CD14-positive monocyte (primary cell): ENCODE results near the gene WDR43. TPM values are rescaled to one million over a fixed set of nuclear protein-coding genes. Genes with fewer than 3 reads are reported as not detected.

Source experiments
- DNase-seq, 3 donors: peaks; one replicate each; pipeline ENCODE4 v3.0.0-alpha.2; 2011 to 2022
- H2AFZ ChIP-seq: 2 replicates; pipeline ENCODE4 v1.6.0; 2012; ENCODE audit warnings: mild to moderate bottlenecking, low read depth, low read length, inconsistent platforms; ENCODE audit not compliant: insufficient read depth, poor library complexity, severe bottlenecking
- H3K27ac ChIP-seq, 2 donors: 1 replicate in 1 of 2; 2 replicates in 1 of 2; pipeline ENCODE4 v1.5.1; 2012 to 2013; ENCODE audit warnings: low read length in 2 of 2, control low read depth in 1 of 2, inconsistent platforms in 1 of 2, low read depth in 1 of 2, mild to moderate bottlenecking in 1 of 2
- H3K27me3 ChIP-seq, 2 donors: one replicate each; pipeline versions ENCODE4 v1.6.0 to v1.6.1; 2011 to 2013; ENCODE audit warnings: low read length in 2 of 2; ENCODE audit not compliant: control insufficient read depth in 2 of 2, insufficient read depth in 2 of 2
- H3K36me3 ChIP-seq, 2 donors: replicated peaks in 1 of 2; 1 replicate in 1 of 2; 2 replicates in 1 of 2; pipeline versions ENCODE4 v1.5.1 to v1.6.1; 2012 to 2013; ENCODE audit warnings: low read length in 2 of 2, control low read depth in 1 of 2, inconsistent platforms in 1 of 2, mild to moderate bottlenecking in 1 of 2; ENCODE audit not compliant: insufficient read depth in 2 of 2, control insufficient read depth in 1 of 2
- H3K4me1 ChIP-seq, 2 donors: 1 replicate in 1 of 2; 2 replicates in 1 of 2; pipeline versions ENCODE4 v1.5.1 to v1.6.1; 2012 to 2013; ENCODE audit warnings: low read length in 2 of 2, control low read depth in 1 of 2, inconsistent platforms in 1 of 2, mild to moderate bottlenecking in 1 of 2, moderate library complexity in 1 of 2; ENCODE audit not compliant: insufficient read depth in 2 of 2, control insufficient read depth in 1 of 2
- H3K4me2 ChIP-seq: replicated peaks from 2 replicates; pipeline ENCODE3; 2012; ENCODE audit warnings: low read length, moderate library complexity, mild to moderate bottlenecking; ENCODE audit not compliant: poor library complexity, severe bottlenecking; ENCODE audit errors: extremely low read depth
- H3K4me3 ChIP-seq, 3 experiments: fragments of 200-600 bp in 1 of 3; sonication (generic) in 1 of 3; replicated peaks in 1 of 3; 1 replicate in 2 of 3; 2 replicates in 1 of 3; pipeline ENCODE4 v1.5.1; 2011 to 2013; ENCODE audit warnings: low read length in 3 of 3, mild to moderate bottlenecking in 3 of 3, control low read depth in 2 of 3, low read depth in 2 of 3, inconsistent platforms in 1 of 3, moderate library complexity in 1 of 3
- H3K79me2 ChIP-seq: 2 replicates; pipeline ENCODE4 v1.6.0; 2012; ENCODE audit warnings: mild to moderate bottlenecking, control low read depth, inconsistent platforms, low read length, moderate library complexity; ENCODE audit not compliant: insufficient read depth
- H3K9ac ChIP-seq: 2 replicates; pipeline ENCODE4 v1.6.0; 2017; ENCODE audit warnings: low read length, mild to moderate bottlenecking; ENCODE audit not compliant: insufficient read depth, poor library complexity, severe bottlenecking
- H3K9me3 ChIP-seq, 2 donors: replicated peaks in 1 of 2; 1 replicate in 1 of 2; 2 replicates in 1 of 2; pipeline versions ENCODE4 v1.5.1 to v1.6.1; 2012 to 2013; ENCODE audit warnings: low read length in 2 of 2, control low read depth in 1 of 2; ENCODE audit not compliant: control insufficient read depth in 1 of 2, insufficient read depth in 1 of 2
- H4K20me1 ChIP-seq: 2 replicates; pipeline ENCODE4 v1.6.0; 2012; ENCODE audit warnings: mild to moderate bottlenecking, low read length, control low read depth, moderate library complexity; ENCODE audit not compliant: insufficient read depth
- H3K27ac Mint-ChIP-seq, 7 donors: one replicate each; pipeline ENCODE4 v1.8.0; 2020; ENCODE audit warnings: mild to moderate bottlenecking in 7 of 7, mixed read lengths in 7 of 7, moderate library complexity in 6 of 7, inconsistent platforms in 2 of 7
- H3K27me3 Mint-ChIP-seq, 3 donors: one replicate each; pipeline ENCODE4 v1.8.0; 2021 to 2022; ENCODE audit warnings: low read depth in 3 of 3, mild to moderate bottlenecking in 3 of 3, mixed read lengths in 3 of 3, moderate library complexity in 3 of 3, inconsistent platforms in 1 of 3
- H3K36me3 Mint-ChIP-seq, 2 donors: one replicate each; pipeline ENCODE4 v1.8.0; 2020; ENCODE audit warnings: mixed read lengths in 2 of 2, inconsistent platforms in 1 of 2, mild to moderate bottlenecking in 1 of 2
- H3K4me1 Mint-ChIP-seq: one replicate; pipeline ENCODE4 v1.8.0; 2020; ENCODE audit warnings: mild to moderate bottlenecking, mixed read lengths
- H3K4me3 Mint-ChIP-seq, 2 donors: one replicate each; pipeline ENCODE4 v1.8.0; 2020; ENCODE audit warnings: mild to moderate bottlenecking in 2 of 2, mixed read lengths in 2 of 2, moderate library complexity in 1 of 2
- H3K9me3 Mint-ChIP-seq, 7 donors: one replicate each; pipeline ENCODE4 v1.8.0; 2020 to 2022; ENCODE audit warnings: mixed read lengths in 7 of 7, mild to moderate bottlenecking in 6 of 7, moderate library complexity in 6 of 7, inconsistent platforms in 2 of 7
- CTCF ChIP-seq: fragments of 200-600 bp; IDR thresholded peaks from one replicate; pipeline ENCODE4 v1.8.0; 2022; ENCODE audit warnings: antibody characterized with exemption, mild to moderate bottlenecking
- WGBS: methylation state at CpG from one replicate; pipeline ENCODE4 v1.1.5; 2013; ENCODE audit warnings: missing lambda C conversion rate; ENCODE audit not compliant: insufficient coverage; 5-methylcytosine and 5-hydroxymethylcytosine counted together
- intact Hi-C, 2 donors: fragments of 100-400 bp; cut with micrococcal nuclease; formaldehyde crosslinking; loops; one replicate each; pipeline versions ENCODE4 v1.15.0 to v1.15.1; 2023
- polyA plus RNA-seq, 3 donors: library from polyadenylated mRNA; depleted of rRNA in 1 of 3; unstranded in 2 of 3; stranded (reverse) in 1 of 3; fragments of 300-500 nt in 2 of 3; fragments of >200 nt in 1 of 3; fragmentation: Illumina TruSeq in 2 of 3; gene quantifications; 1 replicate in 2 of 3; 2 replicates in 1 of 3; pipeline ENCODE4 v1.2.3, GENCODE V29; 2012 to 2021

WDR43 gene
- polyA plus RNA-seq, 3 donors, result 12.2 to 19.2 (median 16.1) TPM

- intact Hi-C loops, result loop anchor here in 1 of 2 donors (10.0 kb wide), 1 partner anchor 72 kb away; no protein-coding TSS in a partner anchor
- Mint-ChIP-seq H3K4me3 (no peak overlapping the region), H3K27ac (no peak overlapping the region), H3K9me3 (peaks cover 0 to 3% (median 0%) of the 10 kb centered on the region in 7 donors), H3K36me3 (peaks cover 2 to 4% of the 10 kb centered on the region in 2 donors), H3K27me3 (peaks cover 0 to 2% (median 0%) of the 10 kb centered on the region in 3 donors), H3K4me1 (peaks cover 37% of the 10 kb centered on the region)
- Histone ChIP-seq H3K9ac (no peak overlapping the region), H3K4me2 (no peak overlapping the region), H3K9me3 (no peaks in the 10 kb centered on the region), H3K79me2 (peaks cover 75% of the 10 kb centered on the region), H3K27ac (no peak overlapping the region), H3K27me3 (no peaks in the 10 kb centered on the region), H3K36me3 (peaks cover under 1 to 5% of the 10 kb centered on the region in 2 donors), H3K4me3 (no peak overlapping the region), H4K20me1 (peaks cover 69% of the 10 kb centered on the region), H2AFZ (no peak overlapping the region), H3K4me1 (peaks cover 19 to 39% of the 10 kb centered on the region in 2 donors)
- DNase-seq, result no peak
- no CpG with 5 or more reads among the region's 2 CpGs for WGBS
- TF ChIP-seq CTCF, result no peak
Measured at GRCh38 chr2:28896906-28897305, 2.4 kb downstream of the WDR43 start.

- no peak overlapping the region for H3K4me3 Mint-ChIP-seq
- H3K36me3 Mint-ChIP-seq, result peaks cover 12 to 14% of the 10 kb centered on the region in 2 donors
- no peak overlapping the region for H3K27ac Mint-ChIP-seq
- Histone ChIP-seq H2AFZ (no peak overlapping the region), H3K36me3 (peaks cover 11 to 17% of the 10 kb centered on the region in 2 donors), H4K20me1 (peaks cover 81% of the 10 kb centered on the region), H3K27me3 (no peaks in the 10 kb centered on the region), H3K9ac (no peak overlapping the region), H3K4me1 (peaks cover 19 to 39% of the 10 kb centered on the region in 2 donors), H3K9me3 (no peaks in the 10 kb centered on the region), H3K27ac (peak overlapping the region in 1 of 2 donors; percentile 6), H3K79me2 (peaks cover 85% of the 10 kb centered on the region), H3K4me2 (no peak overlapping the region), H3K4me3 (no peak overlapping the region)
- intact Hi-C loops, result loop anchor here in 1 of 2 donors (10.0 kb wide), 1 partner anchor 73 kb away; no protein-coding TSS in a partner anchor
- DNase-seq, result no peak
- peaks cover 0 to 3% (median 0%) of the 10 kb centered on the region in 7 donors for H3K9me3 Mint-ChIP-seq
- H3K4me1 Mint-ChIP-seq, result peaks cover 37% of the 10 kb centered on the region
- TF ChIP-seq CTCF, result no peak
- H3K27me3 Mint-ChIP-seq, result no peaks in the 10 kb centered on the region
- no CpG with 5 or more reads among the region's 1 CpG for WGBS
Measured at GRCh38 chr2:28898048-28898447, 3.6 kb downstream of the WDR43 start.
